GM18870 (cell line): ENCODE measurements around the gene PPP1R14D.
A peak's percentile ranks its signal among the peaks of the same experiment; 100 is the strongest.

Experiments
- ATAC-seq: cut with Tn5 transposase; IDR thresholded peaks from one replicate; pipeline ENCODE4 v1.9.1; 2021; ENCODE audit warnings: moderate library complexity; ENCODE audit not compliant: unreplicated experiment

Gene PPP1R14D

GRCh38 chr15:40823572-40824343 lies 4.8 kb downstream of the PPP1R14D start:
- no peak for ATAC-seq

DNA sequence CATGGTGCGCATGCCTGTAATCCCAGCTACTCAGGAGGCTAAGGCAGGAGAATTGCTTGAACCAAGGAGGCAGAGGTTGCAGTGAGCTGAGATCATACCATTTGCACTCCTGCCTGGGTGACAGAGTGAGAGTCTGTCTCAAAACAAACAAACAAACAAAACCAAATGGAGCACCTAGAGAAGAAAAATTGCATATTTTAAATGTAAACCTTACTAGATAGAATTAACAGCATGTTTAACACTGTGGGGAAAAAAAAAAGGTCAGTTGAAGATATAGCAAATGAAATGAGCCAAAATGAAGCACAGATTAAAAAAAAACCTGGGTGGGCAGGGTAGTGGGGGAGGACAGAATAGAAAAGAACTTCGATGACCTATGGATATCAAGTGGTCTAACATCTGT lies 7.3 kb downstream of the PPP1R14D start:
- ATAC-seq, result no peak

DNA sequence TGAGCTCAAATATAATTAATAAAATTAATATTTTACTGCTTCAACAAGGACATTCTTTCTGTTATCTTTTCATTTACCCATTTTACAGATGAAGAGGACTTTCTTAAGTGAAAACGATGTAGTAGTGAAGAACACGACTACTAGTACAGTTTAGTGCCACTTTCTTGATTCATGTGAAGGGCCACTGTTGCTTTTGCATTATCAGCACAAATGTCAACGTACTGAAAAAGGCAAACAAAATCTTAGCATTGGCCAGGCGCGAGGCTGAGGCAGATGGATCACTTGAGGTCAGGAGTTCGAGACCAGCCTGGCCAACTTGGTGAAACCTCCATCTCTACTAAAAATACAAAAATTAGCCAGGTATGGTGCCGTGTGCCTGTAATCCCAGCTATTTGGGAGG lies 9.5 kb downstream of the PPP1R14D start:
- no peak for ATAC-seq

- no peak for ATAC-seq
Observed at GRCh38 chr15:40815042-40815698, 13.3 kb downstream of the PPP1R14D start.

- ATAC-seq, result no peak
Observed at GRCh38 chr15:40812721-40813425, 15.6 kb downstream of the PPP1R14D start.

- no peak for ATAC-seq
Observed at GRCh38 chr15:40808861-40809450, 19.6 kb downstream of the PPP1R14D start.

GRCh38 chr15:40807888-40808461 lies 20.5 kb downstream of the PPP1R14D start:
- no peak for ATAC-seq

GRCh38 chr15:40807028-40807887 lies 21.2 kb downstream of the PPP1R14D start, which contains the start of the genes DNAJC17 and ZFYVE19:
DNAJC17 (minus strand) TSS chr15:40807473; CDS start chr15:40807446, 27 bp downstream.
ZFYVE19 (plus strand) TSS chr15:40807089; CDS start chr15:40807590, 501 bp downstream.
- peak; percentile 94 for ATAC-seq

GRCh38 chr15:40806672-40807027 lies 21.9 kb downstream of the PPP1R14D start:
- ATAC-seq, result no peak

GRCh38 chr15:40803688-40804087 lies 24.8 kb downstream of the PPP1R14D start:
- ATAC-seq, result no peak

DNA sequence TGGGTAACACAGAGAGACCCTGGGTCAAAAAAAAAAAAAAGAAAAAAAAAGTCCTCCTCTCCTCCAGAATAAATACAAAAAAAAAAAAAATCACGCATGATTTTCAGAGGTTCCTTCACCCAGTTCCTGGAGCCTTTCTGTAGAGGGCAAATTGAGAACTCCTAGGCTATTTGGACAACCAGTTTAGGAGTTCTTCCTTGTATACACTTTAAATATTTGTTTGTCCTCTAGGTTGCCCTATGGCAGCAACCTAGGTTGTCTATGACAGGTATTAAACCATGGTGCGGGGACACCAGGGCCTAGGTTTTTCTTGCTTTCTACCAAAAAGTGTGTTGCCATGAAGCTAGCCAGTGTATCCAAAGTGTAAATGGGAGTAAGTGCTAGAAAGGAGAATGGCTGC lies 25.4 kb downstream of the PPP1R14D start:
- ATAC-seq, result no peak

DNA sequence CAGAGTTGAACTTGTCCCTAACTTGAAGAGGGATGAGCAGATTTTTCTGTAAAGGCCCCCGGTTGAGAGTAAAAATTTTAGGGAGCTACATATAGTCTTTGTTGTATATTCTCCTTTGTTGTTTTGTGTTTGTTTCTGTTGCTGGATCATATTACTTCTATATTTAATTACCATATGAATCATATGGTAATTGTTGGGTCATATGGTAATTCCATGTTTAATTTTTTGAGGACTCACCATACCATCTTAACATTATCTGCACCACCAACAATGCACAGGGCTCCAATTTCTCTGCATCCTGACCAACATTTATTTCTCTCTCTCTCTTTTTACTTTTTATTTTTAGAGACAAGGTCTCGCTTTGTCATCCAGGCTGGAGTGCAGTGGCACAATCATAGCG lies 29.0 kb downstream of the PPP1R14D start:
- ATAC-seq, result no peak

DNA sequence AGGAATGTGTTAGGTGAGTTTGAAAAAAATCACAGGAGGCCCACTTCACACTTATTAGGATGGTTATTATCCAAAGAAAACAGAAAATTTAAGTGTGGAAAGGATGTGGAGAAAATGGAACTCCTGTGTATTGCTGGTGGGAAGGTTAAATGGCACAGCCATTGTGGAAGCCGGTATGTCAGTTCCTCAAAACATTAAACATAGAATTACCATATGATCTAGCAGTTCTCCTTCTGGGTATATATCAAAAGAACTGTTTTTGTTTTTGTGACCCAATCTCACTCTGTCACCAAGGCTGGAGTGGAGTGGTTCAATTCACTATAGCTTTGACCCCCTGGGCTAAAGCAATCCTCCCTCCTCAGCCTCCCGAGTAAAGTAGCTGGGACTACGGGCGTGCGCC lies 32.0 kb downstream of the PPP1R14D start:
- ATAC-seq, result no peak

DNA sequence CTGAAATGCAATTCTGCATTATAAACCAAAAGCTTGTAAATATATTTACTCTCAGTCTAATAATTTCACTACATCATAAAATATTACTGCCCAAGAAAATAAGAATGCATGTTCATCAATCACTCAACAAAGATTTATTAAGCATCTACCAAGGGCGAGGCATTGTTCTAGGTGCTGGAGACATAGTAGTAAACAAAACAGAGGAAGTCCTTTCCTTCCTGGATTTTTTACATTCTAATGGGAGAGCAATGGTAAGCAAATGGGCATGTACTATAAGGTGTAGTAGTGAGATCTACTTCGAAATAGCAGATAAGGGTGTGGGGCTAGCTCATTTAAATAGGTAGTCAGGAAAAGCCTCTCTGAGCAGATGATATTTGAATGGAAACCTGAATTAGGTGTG lies 32.5 kb downstream of the PPP1R14D start:
- ATAC-seq, result no peak

DNA sequence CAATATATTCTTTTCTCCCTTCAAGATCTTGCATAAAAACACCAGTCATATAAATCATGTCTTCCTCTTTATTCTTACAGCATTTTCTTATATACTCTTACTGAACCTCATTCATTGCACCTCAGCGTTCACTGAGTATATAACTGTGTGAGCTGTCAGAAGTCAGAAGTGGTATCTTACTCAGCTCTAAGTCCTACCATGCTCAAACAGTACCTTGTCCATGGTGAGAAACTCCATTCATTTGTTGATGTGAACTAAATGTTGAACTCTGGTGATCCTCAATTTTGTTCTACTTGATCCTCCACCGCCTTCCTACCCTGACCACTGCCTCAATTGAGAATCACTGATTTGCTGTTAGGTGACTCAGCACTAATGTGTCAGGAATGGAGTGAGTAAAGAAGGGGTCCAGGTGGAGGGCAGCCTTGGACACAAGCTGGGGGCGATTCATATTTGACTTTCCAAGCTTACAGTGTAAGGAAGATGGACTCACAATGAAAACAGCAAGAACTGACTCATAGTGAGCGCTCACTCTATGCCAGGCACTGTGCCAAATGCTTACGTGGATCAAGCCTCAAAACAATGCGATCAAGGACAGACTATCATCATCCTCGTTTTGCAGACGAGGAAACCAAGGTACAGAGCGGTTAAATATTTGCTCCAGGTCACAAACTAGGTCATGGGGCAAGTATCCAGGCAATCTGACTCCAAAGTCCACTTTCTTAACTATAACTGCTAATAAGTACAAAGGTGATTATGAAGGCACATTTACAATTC lies 35.1 kb downstream of the PPP1R14D start:
- ATAC-seq, result no peak

DNA sequence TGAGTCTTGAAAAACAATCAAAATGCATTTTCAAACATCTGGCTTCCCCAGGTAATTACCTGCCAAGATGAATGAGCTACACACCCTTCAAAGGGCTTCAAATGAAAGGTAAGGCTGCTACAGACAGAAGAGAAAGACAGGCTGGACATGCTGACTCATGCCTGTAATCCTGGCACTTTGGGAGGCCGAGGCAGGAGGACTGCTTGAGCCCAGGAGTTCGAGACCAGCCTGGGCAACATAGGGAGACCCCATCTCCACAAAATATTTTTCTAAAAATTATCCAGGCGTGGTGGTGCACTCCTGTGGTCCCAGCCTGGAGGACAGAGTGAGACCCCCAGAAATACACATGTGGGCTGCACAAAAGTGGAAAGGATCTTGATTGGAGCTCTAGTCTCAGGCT lies 36.1 kb downstream of the PPP1R14D start:
- no peak for ATAC-seq

DNA sequence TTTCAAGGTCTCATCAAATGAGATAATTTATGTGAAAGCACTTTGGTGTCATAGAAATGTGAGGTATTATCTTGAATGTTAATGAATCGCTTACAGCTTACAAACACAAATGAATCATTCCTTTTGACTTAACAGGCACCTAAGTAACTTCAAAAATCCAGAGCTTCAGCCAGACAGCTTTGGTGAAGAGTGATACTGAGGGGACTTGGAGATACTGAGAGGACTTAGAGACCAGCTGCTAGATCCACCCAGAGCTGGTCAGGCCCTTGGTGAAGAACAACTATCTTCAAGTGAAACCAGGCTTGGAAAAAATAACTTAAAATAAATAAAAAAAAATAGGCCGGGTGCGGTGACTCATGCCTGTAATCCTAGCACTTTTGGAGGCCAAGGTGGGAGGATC lies 37.8 kb downstream of the PPP1R14D start:
- no peak for ATAC-seq

DNA sequence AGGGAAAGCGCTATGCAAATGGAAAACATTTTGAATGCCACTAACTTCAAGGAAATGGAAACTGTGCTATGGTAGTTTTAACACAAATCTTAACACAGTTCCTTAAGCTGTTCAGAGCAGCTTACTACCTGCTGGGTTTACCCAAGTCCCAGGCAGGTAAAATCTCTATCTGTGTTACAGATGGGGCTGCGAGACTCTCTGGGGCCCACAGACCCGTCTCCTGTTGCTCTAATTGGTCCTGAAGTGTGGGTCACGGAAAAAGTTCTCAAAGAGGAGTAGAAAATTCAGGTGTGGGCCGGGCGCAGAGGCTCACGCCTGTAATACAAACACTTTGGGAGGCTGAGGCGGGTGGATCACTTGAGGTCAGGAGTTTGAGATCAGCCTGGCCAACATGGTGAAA lies 38.5 kb downstream of the PPP1R14D start:
- no peak for ATAC-seq

DNA sequence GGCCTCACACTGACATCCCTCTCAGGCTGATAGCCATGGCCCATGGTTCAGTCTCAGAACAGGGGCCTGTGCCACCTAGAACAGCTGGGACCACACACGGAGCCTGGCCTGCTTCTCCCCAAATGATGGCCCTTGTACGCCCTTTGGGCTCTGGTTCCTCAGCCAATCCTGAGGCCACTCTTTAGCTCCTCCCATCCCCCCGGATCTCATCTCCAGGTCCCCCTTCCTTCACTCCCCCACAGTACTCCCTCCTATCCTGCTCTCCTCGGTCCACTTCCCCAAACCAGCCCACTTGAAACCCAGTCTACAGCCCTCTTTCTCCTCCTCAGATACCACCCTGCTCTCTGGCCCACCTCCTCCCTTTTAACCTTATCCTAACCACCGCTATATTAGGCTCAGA lies 39.4 kb downstream of the PPP1R14D start:
- no peak for ATAC-seq
